Limb (tissue), 2 donors: Measurements from ENCODE around the gene C11orf71.
A peak's percentile ranks its signal among the peaks of the same experiment; 100 is the strongest.

Experiments
- DNase-seq, 2 donors: peaks; one replicate each; pipeline ENCODE4 v3.0.0-alpha.2; 2016; ENCODE audit errors: extremely low spot score in 2 of 2

C11orf71 gene, protein sequence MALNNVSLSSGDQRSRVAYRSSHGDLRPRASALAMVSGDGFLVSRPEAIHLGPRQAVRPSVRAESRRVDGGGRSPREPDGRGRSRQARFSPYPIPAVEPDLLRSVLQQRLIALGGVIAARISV

DNA sequence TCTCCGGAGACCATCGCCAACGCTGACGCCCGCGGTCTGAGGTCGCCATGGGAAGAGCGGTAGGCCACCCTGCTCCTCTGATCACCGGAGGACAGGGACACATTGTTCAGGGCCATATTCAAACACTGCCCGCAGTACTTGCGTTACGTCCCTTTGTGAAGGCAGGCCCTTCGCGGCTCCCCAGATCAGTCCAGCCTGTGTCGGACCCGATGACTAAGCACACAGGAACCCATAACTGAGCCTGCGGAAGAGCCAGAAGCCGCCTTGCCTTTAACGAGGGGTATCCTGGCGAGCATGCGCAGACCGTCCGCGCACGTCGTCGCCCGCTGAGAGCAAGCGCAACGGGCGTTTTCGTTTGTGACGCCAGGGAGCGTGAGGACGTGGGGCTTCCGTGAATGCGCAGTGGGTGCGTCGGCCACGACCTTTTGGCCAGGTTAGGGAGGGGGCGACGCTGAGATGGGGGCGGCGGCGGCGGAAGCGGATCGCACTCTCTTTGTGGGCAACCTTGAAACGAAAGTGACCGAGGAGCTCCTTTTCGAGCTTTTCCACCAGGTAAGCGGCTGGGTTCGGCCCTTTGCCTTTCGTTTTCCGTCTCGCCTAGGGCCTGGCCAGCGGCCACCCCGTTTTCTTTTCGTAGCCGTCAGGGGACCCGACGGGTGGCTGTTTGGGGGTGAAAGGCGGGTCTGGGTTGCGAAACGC, at the start of gene C11orf71, which contains the start of gene RBM7:
TSS of gene C11orf71 (minus strand) at position 296 of the 699 bp plus-strand sequence. CDS start at position 116, 180 bp downstream.
TSS of gene RBM7 (plus strand) at position 451 of the 699 bp plus-strand sequence. CDS start at position 457, 6 bp downstream.
- DNase-seq: peak; percentile 95 to 96

DNA sequence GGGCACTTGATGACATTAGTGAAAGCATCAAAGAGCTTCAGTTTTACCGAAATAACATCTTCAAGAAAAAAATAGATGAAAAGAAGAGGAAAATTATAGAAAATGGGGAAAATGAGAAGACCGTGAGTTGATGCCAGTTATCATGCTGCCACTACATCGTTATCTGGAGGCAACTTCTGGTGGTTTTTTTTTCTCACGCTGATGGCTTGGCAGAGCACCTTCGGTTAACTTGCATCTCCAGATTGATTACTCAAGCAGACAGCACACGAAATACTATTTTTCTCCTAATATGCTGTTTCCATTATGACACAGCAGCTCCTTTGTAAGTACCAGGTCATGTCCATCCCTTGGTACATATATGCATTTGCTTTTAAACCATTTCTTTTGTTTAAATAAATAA, 49.5 kb upstream of the C11orf71 start:
- no peak for DNase-seq

DNA sequence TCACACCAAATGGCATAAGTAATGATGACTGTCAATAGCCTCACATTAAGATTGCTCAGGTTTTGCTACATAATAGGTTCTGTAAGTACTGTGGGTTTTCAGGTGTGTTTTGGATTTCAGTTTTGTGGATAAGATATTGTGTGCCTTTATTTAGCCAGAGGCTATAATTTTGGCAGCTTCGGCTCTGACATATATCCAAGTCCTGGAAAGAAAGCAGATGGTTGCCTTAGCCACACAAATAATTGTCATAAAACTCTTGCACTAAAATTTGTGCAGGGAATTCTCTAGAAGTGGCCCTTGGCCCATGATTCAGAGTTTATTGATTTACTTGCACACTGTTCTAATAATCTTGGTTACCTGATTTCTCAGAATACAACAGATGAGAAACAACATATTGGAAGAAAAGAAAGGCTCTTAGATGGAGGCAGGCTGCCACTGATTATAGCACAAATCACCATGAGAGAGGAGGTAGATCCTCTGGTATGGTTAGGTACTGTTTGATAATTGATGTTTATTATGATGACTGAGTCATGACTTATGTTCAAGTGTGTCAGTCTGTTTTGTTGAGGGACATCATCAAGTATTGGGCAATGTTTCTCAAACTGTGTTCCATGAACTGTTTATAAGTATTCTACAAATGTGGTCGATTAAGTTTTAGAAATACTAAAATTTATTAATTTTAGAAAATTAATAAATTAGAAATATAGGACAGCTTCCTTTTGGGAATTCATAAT, 48.6 kb upstream of the C11orf71 start:
- no peak for DNase-seq

DNA sequence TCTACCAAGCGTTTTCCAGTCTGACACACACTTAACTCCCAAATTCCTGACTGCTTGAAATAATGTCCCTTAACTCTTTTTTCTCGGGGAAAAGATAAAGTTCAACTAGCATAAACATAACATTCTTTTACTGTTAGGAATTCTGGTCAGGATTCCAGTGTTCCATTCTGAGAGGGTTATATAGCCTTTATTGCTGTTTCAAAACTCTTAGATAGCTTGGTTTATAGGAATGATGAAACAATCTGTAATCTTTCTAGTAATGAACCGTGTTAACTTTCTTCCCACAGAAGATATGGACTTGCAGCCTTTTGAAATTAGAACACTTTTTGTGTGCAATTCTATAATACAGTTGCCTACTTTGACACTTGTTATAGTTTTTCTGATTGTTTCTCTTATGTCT, 47.6 kb upstream of the C11orf71 start:
- DNase-seq: no peak

DNA sequence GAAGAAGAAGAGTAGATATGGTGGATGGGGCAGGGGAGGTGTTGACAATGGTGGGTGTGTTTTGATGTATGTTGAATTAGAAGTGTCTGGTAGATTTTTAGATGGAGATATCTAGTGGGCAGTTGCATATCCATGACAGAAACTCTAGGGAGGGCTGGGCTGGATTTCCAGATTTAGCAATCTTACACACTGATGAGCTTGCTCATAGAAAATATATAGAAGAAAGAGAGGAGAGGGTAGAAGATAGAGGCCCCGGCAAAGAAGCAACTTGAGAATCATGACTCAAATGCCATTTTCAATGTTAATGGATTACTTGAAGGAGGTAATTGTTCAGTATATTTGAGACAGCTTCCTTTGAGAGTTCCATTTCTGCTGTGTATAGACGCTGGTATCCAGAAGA, 47.1 kb upstream of the C11orf71 start:
- DNase-seq: no peak

DNA sequence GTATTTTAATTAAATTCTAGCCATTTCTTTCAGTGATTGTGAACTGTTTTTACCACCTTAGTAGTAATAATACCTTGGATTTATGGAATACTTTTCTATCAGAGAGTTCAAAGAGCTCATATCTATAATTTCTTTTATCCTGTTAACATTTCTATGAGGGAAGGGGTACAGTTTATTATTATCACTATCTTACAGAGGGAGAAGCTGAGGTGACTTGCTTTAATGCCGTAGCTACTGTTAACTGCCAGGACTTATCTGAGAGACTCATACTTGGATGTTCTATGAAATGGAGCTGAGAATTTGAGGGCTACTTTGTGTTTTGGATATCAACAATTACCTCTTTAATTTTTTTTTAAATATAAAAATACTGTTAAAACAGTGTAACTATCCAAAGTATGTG, 42.2 kb upstream of the C11orf71 start:
- DNase-seq: no peak

DNA sequence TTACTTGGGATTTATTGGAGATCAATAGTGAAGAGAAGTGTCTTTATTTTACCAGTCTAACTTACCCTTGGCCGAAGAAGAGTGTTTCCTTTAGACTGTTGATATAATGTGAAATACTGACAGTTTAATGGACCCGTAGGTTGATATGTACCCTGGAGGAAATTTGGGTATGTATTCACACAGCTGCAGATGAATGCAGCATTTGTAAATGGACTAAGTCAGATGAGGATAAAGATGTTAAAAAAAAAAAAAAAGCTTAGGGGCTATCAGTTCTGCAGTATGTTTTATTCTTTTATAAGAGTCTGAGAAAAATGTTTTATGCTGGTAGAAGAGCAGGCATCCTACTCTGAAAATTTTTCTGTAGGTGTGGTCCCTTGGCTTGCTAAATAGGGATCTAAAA, 41.6 kb upstream of the C11orf71 start:
- DNase-seq: no peak

DNA sequence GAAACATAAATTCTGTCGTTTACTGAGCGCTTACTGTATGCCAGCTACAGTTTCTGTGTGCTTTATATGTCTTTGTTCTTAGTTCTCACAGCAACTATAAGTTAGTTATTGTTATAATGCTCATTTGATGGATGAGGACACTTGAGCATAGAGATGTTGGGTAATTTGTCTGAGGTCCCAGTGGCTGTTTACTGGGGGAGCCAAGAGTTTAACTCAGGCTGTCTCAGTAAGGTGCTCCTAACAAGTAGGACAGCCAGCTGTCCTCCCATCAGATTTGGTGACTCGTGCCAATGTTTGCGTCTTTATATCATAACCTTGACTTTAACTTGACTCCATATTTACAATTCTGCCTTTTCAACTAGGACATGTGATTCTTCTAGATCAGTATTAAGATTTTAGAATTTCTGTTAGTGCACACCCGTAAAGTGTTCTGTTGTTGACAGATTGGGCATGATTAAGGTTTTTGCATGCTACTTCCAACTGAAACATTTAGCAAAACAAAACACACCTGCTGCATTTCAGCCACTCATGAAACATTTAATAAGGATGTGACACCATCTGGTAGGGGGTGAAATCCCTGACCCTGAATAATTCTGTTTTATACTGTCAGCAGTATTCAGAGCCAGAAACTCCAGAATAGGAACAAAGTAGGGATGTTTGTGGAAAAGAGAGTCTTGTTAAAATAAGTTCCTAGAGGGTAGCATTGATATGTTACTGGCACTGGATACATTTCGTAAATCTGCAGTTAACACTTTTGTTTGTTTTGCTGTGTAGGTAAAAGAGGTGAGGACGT, 40.9 kb upstream of the C11orf71 start:
- no peak for DNase-seq

DNA sequence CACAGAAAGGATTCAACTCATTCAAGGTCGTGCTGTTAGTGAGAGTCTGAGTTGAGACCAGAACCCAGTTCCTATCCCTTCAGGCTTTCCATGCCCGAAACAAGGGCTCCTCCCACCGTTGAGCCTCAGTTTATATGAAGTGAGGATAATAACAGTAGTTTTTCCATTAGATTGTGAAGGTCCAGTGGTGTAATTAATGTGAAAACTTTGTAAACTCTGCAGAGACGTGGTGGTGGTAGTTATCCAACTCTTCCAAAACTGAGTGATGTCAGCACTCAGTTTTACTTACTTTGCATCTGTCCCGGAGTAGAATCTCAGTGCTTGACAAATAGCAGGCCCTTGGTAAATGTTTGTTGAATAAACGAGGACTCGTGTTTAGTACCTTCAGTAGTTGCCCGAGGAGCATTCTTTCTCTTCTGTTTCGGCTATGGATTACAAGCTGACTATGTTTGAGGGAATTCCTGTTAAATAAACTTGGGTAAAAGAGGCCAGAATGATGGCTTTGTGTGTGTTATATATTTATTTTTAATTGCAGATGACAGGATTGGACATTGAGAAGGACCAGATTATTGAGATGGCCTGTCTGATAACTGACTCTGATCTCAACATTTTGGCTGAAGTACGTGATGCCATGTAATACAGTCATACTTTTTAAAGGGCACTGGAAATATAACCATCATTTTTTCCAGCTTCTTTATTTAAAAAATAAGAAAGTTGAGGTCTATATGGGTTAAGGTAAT, 40.0 kb upstream of the C11orf71 start:
- no peak for DNase-seq

DNA sequence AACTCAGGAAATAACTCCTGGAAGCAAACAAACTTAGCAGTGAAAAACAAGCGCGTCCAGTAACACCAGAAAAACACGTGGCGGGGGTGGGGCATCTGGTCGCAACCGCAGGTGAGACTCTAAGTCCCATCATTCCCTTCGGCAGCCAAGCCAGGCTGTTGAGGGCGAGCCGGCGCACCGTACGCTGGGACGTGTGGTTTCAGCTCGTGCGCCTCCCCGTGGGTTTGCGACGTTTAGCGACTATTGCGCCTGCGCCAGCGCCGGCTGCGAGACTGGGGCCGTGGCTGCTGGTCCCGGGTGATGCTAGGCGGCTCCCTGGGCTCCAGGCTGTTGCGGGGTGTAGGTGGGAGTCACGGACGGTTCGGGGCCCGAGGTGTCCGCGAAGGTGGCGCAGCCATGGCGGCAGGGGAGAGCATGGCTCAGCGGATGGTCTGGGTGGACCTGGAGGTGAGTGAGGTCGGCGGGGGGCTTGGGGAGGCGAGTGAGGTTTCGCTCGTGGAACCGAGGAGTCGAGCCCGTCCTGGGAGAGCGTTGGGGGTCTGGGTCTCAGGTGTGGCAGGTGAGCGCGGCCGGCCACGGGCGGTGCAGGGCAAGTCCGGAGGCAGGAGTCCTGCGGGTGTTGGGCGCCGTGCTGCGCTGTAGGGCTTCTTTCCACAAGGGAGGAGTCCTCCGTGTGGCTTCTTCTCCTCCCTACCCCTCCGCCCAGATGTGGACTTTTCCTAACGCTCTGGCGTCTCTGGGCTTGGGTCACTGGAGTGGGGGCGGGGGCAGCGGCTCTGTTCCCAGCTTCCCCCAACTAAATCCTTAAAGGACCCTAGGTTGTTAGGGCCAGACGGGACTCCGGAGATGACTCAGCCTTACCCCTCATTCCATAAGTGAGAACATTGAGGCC, 39.2 kb upstream of the C11orf71 start, which contains the start of gene REXO2:
TSS of gene REXO2 (plus strand) at position 239 of the 892 bp plus-strand sequence. CDS start at position 301, 62 bp downstream.
- DNase-seq: peak; percentile 94 to 97

DNA sequence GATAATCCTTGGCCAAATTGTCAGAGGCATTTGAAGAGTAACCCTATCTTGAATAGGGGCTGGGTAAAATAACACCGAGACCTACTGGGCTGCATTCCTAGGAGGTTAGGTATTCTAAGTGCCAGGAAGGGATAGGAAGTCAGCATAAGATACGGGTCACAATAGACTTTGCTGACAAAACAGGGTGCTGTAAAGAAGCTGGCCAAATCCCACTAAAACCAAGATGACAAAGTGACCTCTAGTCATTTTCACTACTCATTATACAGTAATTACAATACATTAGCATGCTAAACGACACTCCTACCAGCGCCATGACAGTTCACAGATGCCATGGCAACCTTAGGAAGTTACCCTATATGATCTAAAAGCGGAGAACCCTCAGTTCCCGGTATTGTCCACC, 38.0 kb upstream of the C11orf71 start:
- no peak for DNase-seq

DNA sequence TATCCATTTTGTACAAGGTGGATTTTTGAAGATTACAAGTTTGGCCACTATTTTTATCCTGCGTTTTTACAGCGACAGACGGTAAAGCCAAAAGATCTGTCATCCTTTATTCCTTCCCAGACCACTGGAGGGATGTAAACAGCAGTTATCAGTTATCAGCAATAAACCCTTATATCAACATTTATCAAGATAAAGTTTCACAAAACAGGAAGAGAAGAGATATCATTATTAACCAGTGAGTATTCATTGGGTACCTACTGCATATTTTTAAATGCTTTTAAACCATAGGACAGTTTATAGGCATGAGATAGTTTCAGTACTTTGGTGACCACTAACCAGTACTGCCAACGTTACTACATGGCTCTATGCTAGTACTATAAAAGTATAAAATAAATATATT, 33.1 kb upstream of the C11orf71 start:
- DNase-seq: no peak

DNA sequence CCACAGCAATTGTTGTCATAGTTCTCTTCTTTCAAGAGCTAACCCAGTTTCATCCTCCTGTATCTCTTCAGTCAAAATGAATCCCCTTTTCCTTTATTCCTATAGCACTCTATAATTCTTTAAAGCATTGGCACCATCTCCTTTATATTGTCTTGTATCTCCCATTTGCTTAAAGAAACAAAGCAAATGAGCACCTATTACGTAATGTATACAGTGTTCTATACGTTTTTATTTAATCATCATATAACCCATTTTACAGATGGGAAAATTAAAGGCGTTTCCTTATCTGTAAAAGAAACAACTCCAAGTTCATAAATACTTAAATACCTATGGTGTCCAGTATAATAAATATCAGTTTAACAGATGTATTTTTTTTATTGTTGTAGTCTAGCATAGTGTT, 32.6 kb upstream of the C11orf71 start:
- no peak for DNase-seq

DNA sequence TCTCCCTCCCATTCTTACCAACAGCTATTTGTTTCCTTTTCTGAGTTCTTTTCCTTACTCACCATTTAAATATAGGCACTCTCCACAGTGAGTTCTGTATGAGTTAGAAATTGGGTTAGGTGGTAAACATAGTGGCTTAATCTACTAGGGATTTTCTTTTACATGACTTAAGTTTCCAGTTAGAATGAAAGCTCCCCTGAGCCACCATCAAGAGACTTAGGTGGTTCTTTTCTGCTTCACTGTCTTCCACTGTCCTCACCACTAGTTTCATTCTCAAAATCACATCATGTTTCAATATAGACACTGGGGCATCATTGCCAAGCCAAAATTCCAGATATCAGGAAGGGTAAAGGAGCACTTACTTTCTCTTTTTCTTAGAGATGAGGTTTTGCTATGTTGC, 30.0 kb upstream of the C11orf71 start:
- no peak for DNase-seq

DNA sequence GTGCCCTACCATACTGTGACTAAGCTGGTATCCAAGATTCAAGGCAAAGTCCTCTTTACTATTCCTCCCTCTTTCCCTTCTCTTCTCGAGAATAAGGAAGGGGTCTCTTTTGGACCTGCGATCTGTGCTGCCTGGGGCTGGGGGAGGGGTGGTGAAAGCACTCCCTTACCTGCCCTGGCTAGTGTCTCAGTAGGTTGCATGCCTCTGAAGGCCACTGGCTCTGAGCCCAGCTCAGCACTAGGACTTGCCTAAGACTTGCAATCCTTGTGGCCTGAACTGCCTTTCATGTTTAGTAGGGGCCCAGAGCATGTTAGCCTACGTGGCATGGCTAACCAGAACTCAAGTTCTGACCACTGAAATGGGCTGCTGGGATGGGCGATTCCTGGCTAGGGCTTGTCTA, 26.0 kb upstream of the C11orf71 start:
- no peak for DNase-seq

DNA sequence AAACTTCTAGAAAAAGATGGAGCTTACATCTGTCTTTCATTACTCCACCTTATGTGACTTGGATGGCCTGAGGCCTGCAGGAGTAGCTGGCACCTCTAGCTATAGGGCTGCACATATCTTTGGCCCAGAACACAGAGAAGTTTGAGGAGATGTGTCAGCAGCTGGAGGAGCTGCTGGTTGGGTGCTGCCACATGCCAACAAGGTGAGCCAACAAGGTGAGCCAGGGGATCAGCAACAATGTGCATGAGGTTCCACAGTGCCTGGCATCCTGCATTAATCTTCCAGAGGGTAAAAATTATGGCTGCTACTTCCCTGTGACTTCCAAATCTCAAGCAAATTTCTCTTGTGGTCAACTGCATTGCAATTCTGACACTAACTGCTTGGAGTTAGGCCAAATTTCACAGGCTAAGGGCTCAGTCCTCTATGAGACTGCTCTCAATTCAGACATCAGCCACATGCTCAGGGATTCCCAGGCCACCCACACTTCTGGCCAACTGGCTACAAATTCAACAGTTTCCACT, 16.2 kb upstream of the C11orf71 start:
- DNase-seq: no peak

DNA sequence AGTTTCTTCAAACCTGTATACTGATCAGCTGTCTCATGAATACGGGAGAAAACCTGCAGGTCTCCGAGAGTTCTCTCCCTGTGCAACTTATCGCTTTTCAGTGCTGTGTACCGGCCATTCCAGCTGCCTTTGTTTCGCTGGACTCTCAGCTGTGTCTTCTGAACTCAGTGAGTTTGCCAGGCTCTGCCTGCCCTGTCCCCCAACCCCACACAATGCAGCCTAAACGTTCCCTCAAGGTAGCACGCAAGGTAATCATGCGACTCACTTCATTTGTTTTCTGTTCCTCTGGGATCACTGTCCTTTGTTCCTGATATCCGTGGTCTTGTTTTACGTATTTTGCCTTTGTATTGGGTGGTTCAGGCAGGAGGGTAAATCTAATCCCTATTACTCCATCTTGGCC, 13.6 kb upstream of the C11orf71 start:
- no peak for DNase-seq

DNA sequence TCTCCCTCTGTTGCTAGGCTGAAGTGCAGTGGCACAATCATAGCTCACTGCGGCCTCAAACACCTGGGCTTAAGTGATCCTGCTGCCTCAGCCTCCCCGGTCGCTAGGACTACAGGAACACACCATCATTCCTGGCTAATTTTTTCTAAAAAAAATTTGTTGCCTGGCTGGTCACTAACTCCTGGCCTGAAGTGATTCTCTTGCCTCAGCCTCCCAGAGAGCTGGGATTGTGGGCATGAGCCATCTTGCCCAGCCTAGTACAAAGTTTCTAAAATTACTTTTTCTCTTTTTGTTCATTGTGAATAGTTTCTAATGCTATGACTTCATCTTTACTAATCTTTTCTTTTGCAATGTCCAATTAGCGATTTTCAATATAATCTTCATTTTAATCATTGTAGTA, 12.6 kb upstream of the C11orf71 start:
- DNase-seq: no peak

DNA sequence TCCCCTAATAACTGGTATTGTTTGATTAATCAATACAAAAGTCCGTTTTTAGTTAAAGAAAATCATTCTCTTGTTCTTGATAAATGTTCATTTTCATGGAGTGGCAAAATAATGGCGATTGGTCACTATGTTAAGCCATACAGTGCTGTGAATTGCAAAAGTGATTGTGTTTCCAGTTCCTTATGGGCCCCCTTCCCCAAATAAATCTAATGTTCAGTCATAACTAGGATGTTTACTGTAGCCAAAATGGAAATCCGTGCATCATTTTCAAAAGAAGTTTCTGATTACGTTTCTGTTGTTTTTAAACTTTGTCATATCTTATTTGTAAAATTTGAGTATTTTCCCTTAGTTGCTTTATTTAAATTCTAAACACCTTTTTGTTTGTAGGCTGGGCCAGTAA, 1.0 kb upstream of the C11orf71 start:
- peak in 1 of 2 donors; percentile 14 for DNase-seq

DNA sequence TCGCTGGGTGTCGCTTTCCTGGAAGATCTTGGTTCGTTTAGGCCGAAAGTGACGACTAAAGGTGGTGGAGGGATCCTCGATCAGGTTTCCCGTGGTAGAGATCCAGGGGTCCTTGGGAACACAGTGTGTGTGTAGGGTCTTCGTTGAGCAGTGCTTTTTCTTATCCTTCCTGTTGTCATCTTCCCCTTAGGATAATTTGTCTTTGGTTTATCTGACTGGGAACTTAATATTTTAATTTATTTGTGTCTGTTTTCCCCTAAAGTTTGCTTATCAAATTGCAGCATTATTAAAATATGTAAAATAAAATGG, 558 bp upstream of the C11orf71 start:
- peak in 1 of 2 donors; percentile 57 for DNase-seq
